DMS79 (cell line): ENCODE measurements around the gene HOXD11.
A peak's percentile ranks its signal among the peaks of the same experiment; 100 is the strongest.

Source experiments
- DNase-seq: peaks from one replicate; lab custom pipeline; 2025; lab: John Stamatoyannopoulos, UW

Gene HOXD11

GRCh38 chr2:176148751-176149421 is 41.8 kb downstream of the HOXD11 start:
- no peak for DNase-seq

DNA sequence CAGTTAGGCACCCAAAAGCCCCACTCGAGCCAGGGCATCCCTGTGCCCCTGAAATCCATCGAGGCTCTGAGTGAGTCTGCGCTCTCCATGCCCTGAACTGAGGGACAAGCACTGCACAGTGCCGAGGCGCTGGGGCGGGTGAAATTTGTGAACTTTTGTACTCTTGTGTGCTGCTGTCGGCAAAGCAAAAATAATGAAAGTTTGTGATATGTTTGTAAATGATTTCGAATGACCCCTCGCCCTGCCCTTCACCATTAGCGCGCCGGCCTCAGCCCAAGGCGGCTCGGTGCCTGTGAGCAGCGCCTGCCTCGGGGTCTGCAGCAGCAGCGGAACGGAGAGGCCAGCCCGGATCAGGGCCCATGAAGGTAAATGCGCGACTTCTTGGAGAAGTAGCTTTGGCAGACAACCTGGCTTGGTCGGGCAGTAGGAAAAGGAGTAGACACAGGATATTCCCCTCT is 42.4 kb downstream of the HOXD11 start:
- DNase-seq, result no peak

DNA sequence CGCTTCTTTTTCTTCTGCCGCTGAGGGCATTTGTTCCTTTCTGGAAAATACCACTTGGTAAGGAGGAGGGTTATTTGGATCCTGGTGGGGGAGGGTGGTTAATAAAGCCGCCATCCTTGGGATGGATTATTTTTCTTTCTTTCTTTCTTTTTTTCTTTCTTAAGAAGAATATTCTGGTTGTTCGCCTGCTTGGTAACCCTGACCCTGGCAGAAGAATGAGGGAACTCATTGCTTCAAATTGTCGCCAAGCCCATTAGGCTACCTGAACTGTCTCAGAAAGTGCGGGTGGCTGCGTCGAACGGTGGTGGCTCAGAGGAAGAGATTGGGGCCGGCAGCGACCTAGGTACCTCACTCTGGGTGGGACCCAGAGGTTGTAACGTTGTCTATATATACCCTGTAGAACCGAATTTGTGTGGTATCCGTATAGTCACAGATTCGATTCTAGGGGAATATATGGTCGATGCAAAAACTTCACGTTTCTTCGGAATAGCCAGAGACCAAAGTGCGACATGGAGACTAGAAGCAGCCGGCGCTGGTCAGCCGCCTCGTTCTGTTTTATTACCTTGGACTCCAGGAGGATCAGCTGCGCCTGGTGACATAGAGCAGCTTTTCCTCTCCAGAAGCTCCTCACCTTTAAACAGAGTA is 43.0 kb downstream of the HOXD11 start:
- no peak for DNase-seq

GRCh38 chr2:176150584-176151441 is 43.7 kb downstream of the HOXD11 start:
- no peak for DNase-seq

- no peak for DNase-seq
Measured at GRCh38 chr2:176151442-176152287, 44.6 kb downstream of the HOXD11 start, which contains the start of gene HOXD4. TSS of gene HOXD4 (plus strand) at chr2:176151550. CDS start at chr2:176151634, 84 bp downstream.

DNA sequence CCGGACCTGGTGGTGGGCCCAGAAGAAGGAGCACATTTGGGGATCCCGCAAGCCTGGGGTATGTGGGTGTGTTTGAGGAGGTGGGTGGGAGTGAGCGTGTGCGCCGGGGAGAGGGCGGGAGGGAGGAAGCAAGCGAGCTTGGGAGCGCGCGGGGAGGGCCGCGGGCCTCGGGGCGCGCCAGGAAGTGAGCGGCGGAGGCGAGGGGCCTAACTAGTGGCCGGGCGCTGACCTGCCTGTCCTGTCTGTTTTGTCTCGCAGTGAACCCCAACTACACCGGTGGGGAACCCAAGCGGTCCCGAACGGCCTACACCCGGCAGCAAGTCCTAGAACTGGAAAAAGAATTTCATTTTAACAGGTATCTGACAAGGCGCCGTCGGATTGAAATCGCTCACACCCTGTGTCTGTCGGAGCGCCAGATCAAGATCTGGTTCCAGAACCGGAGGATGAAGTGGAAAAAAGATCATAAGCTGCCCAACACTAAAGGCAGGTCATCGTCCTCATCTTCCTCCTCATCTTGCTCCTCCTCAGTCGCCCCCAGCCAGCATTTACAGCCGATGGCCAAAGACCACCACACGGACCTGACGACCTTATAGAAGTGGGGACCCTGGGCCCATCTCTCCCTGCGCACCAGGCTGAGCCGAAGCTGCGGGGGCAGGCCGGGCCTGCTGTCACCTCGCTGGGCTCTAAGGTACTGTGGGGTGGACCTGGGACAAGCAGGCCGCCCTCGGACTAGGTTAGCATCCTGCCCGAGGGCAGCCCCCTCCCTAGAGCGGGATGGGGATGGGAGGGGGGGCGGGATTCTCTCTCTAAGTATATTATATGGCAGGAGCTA is 45.5 kb downstream of the HOXD11 start:
- no peak for DNase-seq

DNA sequence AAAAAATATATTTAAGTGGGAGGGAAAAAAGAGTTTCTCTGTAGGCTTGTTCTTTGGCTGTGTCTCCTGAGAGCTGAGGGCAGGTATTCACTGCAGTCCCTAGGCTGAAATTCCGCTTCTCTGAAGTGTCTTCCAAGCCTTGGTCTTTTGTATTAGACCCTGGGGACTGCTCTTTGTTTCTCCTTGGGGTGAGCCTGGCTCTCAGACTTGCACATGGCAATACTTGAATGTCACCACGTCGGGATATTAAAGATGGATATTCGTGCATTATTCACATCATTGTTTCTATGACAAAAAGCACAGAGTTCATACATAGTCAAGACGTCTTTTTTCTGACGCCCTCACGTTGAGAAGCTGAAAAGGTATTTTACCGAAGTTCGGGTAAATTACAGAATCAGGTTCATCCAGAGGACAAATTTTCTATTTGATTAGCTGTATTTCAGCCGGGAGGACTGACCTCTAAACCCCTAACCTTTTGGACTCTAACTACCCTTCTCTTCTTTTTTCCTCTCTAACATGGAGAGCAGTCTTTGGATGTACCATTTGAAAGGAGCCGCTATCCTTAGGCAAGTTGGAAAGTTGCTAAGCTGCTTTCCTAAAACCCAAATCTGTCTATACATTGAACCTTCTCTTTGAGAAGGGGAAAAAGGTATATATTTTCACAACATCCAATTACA is 47.6 kb downstream of the HOXD11 start:
- DNase-seq, result no peak

DNA sequence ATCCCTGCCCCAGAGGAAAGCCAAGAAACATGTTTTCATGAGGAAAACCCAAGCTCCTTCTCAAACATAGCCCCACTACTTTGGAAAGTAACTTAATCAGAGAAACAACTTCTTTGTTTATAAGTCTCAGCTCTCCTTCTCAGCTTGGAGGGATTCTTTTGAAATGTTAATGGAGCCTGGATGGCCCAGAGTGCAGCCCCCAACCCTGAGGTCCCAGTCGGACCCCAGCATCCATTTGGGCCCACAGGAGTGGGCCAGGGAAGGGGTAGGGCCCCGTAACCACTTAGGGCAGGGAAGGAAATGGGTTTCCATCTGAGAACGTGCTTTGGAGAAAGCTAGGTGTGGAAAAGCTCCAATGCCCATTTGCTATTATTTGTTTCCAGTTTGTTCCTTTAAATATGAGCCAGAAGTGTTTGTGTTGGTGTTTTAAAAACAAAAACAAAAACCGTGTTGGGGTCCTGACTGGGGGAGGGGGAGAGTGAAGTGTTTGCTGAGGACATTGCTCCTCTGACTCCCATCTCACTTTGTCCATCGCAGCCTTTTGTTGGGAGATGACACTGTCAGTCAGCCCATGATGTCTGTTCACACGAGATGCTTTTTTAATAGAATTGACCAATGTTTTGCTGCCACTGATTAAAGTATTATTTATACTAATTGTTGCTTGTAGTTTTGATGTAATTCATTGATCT is 48.4 kb downstream of the HOXD11 start:
- DNase-seq, result no peak

DNA sequence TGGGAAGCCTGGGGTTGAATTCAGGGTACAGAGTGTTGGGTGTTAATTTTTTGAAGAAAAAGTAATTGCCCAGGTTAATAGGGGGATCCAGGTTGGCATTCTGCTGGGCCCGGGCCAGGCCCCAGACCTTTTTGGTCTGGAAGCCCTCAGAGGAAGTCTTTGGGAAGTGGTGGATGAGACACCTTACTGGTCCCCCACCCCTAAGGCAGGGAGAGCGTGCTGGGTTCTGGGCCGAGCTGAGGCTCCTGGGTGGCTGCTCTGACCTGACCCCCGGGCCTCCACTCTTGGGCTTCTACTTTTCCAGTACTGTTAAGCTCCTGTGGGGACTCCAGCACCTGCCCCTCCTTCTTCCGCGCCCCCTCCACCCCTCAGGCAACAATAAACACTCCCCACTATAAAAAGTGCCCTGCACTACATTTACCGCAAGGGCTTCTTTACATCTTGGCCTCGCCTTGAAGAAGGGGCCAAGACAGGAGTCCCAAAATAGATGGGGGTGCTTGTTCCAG is 49.3 kb downstream of the HOXD11 start:
- no peak for DNase-seq

DNA sequence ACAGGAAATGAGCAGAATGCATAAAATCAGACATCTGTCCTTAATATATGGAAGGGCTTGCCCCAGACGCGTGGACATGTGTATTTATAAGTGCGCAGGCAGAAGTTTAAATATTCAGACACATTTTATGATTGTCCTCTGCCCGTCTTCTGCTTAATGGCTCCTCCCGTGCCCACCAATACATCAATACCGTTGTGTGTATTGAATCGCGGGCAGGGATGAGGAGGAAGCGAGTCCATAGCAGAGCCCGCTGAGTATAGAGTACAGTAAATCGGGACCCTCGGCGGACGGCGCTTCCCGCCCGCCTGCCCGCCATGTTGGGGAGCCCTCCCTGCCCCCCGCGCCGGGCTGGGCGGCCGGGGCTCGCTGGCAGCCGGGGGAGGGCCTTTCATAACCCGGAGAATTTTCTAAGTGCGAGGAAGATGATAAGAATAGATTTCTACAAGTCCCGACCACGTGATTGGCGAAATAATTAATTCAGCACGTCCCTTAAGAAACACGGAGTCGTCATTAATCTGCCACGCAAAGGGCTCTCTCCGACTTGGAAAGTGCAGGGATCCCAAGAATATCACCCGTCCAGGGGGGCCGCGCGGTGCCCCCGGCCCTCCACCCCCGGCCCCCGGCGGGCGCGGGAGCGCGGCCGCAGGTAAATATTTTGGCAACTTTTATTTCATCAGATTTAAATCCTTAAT is 49.9 kb downstream of the HOXD11 start, which contains the start of gene HOXD3:
Gene HOXD3 (plus strand): TSS at position 501 of the 692 bp plus-strand sequence. CDS start 11,808 bp downstream, outside the sequence.
- no peak for DNase-seq

GRCh38 chr2:176157499-176158185 is 50.6 kb downstream of the HOXD11 start:
- peak; percentile 56 for DNase-seq

DNA sequence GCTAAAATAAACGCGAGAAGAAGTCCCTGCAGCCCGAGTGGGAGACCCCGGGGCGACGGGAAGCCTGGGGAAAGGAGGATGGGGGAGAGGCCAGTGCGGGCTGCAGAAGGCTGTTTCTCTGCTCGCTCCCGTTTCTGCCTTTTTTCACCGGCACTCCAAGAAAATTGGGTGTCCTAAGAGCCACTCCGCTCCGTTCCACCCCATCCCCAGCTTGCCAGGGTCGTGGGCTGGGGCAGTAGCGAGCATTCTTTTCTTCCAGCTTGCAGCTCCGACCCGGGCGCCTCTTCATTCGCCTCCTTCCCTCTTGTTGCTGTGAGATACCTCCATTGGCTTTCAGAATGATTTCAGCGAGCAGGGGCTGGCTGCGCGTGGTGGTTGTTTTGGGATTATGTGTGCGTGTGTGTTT is 51.1 kb downstream of the HOXD11 start:
- DNase-seq, result no peak

GRCh38 chr2:176158855-176159662 is 52.0 kb downstream of the HOXD11 start:
- DNase-seq, result no peak
